ENCODE measurements around the gene MTREX.

The MTREX gene

DNA sequence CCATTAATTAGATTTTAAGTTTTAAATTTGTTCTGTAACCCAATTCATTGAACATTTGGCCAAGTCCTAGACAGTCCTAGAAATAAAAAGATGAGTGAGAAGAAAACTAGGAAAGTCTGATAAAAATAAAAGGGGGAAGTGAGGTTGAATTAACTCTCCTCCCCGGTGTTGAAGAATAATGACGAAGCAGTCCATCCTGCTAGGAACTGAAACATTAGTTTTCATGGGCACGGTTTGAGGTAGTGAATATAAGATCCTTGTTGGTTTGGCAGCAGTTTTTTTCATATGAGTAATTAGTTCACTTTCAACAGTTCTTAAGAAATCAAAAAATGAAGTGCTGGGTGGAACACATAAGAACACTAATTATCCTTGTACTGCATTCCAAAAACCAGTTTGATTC is 103.1 kb downstream of the MTREX start:
- Histone ChIP-seq H4K20me1 (ENCODE audit: insufficient read depth, low read length) (peaks cover 9% of the 10 kb centered on the region; the same call in 1 of the 2 replicates), H3K4me2 (ENCODE audit: low read length) (peak overlapping the region; percentile 32), H3K9ac (ENCODE audit: low read length) (no peak overlapping the region), H3K36me3 (replicated peaks; ENCODE audit: low read depth, low read length) (peaks cover 21% of the 10 kb centered on the region), H3K27me3 (ENCODE audit: low read depth, low read length) (no peaks in the 10 kb centered on the region), H3K9me3 (ENCODE audit: insufficient read depth, low read length) (no peaks in the 10 kb centered on the region), H3K4me1 (ENCODE audit: low read length) (peaks cover 18% of the 10 kb centered on the region), H3K79me2 (ENCODE audit: low read length) (no peaks in the 10 kb centered on the region), H2AFZ (ENCODE audit: low read depth, low read length) (no peak overlapping the region), H3K27ac (ENCODE audit: low read length) (peak overlapping the region; percentile 37; the same call in 1 of the 2 replicates), H3K4me3 (ENCODE audit: low read length) (0 out of 2 replicates have a peak overlapping the region, but pooled peaks have one; percentile 8)
- no peak for TF ChIP-seq CTCF (IDR thresholded peaks at IDR 0.05; ENCODE audit: low read depth, low read length)
- no peak for TF ChIP-seq EZH2phosphoT487 (IDR thresholded peaks at IDR 0.05; ENCODE audit: low read depth)

DNA sequence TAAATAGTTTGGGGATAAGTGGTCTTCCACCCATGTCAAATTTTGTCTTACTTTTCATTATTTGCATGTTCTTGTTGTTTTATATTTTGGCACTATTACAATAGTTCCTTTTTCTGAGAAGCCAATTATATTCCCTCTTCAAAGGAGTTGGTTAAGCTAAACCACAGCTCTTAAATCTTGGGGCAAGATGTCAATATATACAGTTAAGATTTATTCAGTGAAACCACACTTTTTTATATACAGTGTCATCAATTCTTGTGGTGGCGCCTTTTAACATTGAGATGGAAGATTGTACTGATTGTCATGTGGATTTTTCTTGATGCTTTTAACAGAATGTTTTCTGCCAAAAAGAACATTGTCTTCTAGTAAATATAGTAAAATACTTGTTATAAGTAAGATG is 104.1 kb downstream of the MTREX start:
- Histone ChIP-seq H2AFZ (ENCODE audit: low read depth, low read length) (no peak overlapping the region), H3K36me3 (replicated peaks; ENCODE audit: low read depth, low read length) (peaks cover 14% of the 10 kb centered on the region), H3K9ac (ENCODE audit: low read length) (no peak overlapping the region), H3K4me3 (ENCODE audit: low read length) (no peak overlapping the region), H3K9me3 (ENCODE audit: insufficient read depth, low read length) (no peaks in the 10 kb centered on the region), H3K27ac (ENCODE audit: low read length) (no peak overlapping the region), H3K79me2 (ENCODE audit: low read length) (no peaks in the 10 kb centered on the region), H4K20me1 (ENCODE audit: insufficient read depth, low read length) (peaks cover 9% of the 10 kb centered on the region; the same call in 1 of the 2 replicates), H3K27me3 (ENCODE audit: low read depth, low read length) (no peaks in the 10 kb centered on the region), H3K4me2 (ENCODE audit: low read length) (no peak overlapping the region), H3K4me1 (ENCODE audit: low read length) (peaks cover 18% of the 10 kb centered on the region)
- no peak for TF ChIP-seq CTCF (IDR thresholded peaks at IDR 0.05; ENCODE audit: low read depth, low read length)
- no peak for TF ChIP-seq EZH2phosphoT487 (IDR thresholded peaks at IDR 0.05; ENCODE audit: low read depth)

GRCh38 chr5:55413644-55414043 is 105.9 kb downstream of the MTREX start:
- Histone ChIP-seq H3K27ac (ENCODE audit: low read length) (no peak overlapping the region), H3K36me3 (replicated peaks; ENCODE audit: low read depth, low read length) (peaks cover 19% of the 10 kb centered on the region), H3K4me2 (ENCODE audit: low read length) (no peak overlapping the region), H3K4me3 (ENCODE audit: low read length) (no peak overlapping the region), H3K27me3 (ENCODE audit: low read depth, low read length) (no peaks in the 10 kb centered on the region), H3K79me2 (ENCODE audit: low read length) (no peaks in the 10 kb centered on the region), H4K20me1 (ENCODE audit: insufficient read depth, low read length) (peaks cover 9% of the 10 kb centered on the region; the same call in 1 of the 2 replicates), H3K9ac (ENCODE audit: low read length) (no peak overlapping the region), H3K9me3 (ENCODE audit: insufficient read depth, low read length) (no peaks in the 10 kb centered on the region), H3K4me1 (ENCODE audit: low read length) (peaks cover 18% of the 10 kb centered on the region), H2AFZ (ENCODE audit: low read depth, low read length) (no peak overlapping the region)
- TF ChIP-seq EZH2phosphoT487 (IDR thresholded peaks at IDR 0.05; ENCODE audit: low read depth) (no peak), CTCF (IDR thresholded peaks at IDR 0.05; ENCODE audit: low read depth, low read length) (no peak)

DNA sequence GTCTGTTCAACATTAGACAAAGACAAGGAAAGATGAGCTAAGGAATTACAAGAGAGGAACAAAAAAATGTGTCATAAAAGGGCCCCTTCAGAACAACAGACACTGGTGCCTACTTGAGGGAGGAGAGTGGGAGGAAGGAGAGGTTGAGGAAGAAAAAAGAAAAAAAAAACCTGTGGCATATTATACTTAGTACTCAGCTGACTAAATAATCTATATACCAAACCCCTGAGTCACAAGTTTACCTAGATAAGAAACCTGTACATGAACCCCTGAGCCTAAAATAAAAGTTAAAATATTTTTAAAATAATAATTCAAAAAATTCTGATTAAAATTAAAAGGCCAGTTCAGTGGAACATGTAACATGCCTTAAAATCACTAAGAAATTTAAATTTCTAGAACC is 107.3 kb downstream of the MTREX start:
- Histone ChIP-seq H3K4me1 (ENCODE audit: low read length) (peaks cover 16% of the 10 kb centered on the region), H3K27ac (ENCODE audit: low read length) (no peak overlapping the region), H3K4me2 (ENCODE audit: low read length) (no peak overlapping the region), H4K20me1 (ENCODE audit: insufficient read depth, low read length) (peaks cover 9% of the 10 kb centered on the region; the same call in 1 of the 2 replicates), H3K4me3 (ENCODE audit: low read length) (no peak overlapping the region), H3K36me3 (replicated peaks; ENCODE audit: low read depth, low read length) (peaks cover 21% of the 10 kb centered on the region), H3K9me3 (ENCODE audit: insufficient read depth, low read length) (no peaks in the 10 kb centered on the region), H3K9ac (ENCODE audit: low read length) (no peak overlapping the region), H3K79me2 (ENCODE audit: low read length) (no peaks in the 10 kb centered on the region), H3K27me3 (ENCODE audit: low read depth, low read length) (no peaks in the 10 kb centered on the region), H2AFZ (ENCODE audit: low read depth, low read length) (no peak overlapping the region)
- TF ChIP-seq EZH2phosphoT487 (IDR thresholded peaks at IDR 0.05; ENCODE audit: low read depth) (no peak), CTCF (IDR thresholded peaks at IDR 0.05; ENCODE audit: low read depth, low read length) (no peak)

All from OCI-LY3 (cell line).